ENCODE results near the gene DSTN. TPM values are rescaled to one million over a fixed set of nuclear protein-coding genes. Genes with fewer than 3 reads are reported as not detected.

The DSTN gene
- total and polyA plus RNA-seq, 2 experiments from 2014 or later = 162 to 459 TPM

GRCh38 chr20:17634661-17635331 is 64.9 kb downstream of the DSTN start (continued):
- TF ChIP-seq REST (IDR thresholded peaks at IDR 0.05; ENCODE audit: unreplicated experiment) = no peak
- TF ChIP-seq NANOG (IDR thresholded peaks at IDR 0.05; ENCODE audit: borderline replicate concordance) = no peak
- TF ChIP-seq POLR2AphosphoS5 (IDR thresholded peaks at IDR 0.05; ENCODE audit: low read depth) = no peak

GRCh38 chr20:17635332-17636244 is 65.7 kb downstream of the DSTN start:
- no peak for ATAC-seq
- Histone ChIP-seq H4K20me1 (replicated peaks; ENCODE audit: insufficient read depth) (no peaks in the 10 kb centered on the region), H3K4me1 (ENCODE audit: insufficient read depth) (no peaks in the 10 kb centered on the region), H3K79me2 (replicated peaks; ENCODE audit: insufficient read depth) (0 out of 2 replicates have a peak, but pooled peaks cover 5% of the 10 kb centered on the region), H3K27ac (ENCODE audit: low read depth) (no peak overlapping the region), H3K4me3 (no peak overlapping the region), H2AFZ (no peak overlapping the region), H3K36me3 (ENCODE audit: insufficient read depth) (peaks cover 8% of the 10 kb centered on the region; the same call in 1 of the 2 replicates), H3K27me3 (ENCODE audit: insufficient read depth) (no peaks in the 10 kb centered on the region), H3F3A (replicated peaks; ENCODE audit: low read depth) (no peaks in the 10 kb centered on the region), H3K4me2 (no peak overlapping the region), H3K9me2 (ENCODE audit: insufficient read depth) (no peaks in the 10 kb centered on the region)
- TF ChIP-seq STAT1 (IDR thresholded peaks at IDR 0.05; ENCODE audit: unreplicated experiment) (no peak), JUNB (IDR thresholded peaks at IDR 0.05; ENCODE audit: unreplicated experiment) (no peak)
- Mint-ChIP-seq H3K9me3 (no peaks in the 10 kb centered on the region; the same call in 2 of the 3 replicates), H3K4me3 (no peak overlapping the region), H3K4me1 (peaks cover 11% of the 10 kb centered on the region; the same call in 2 of the 3 replicates), H3K27me3 (ENCODE audit: insufficient read depth, low read depth, poor library complexity) (peaks cover 14% of the 10 kb centered on the region), H3K36me3 (ENCODE audit: low read depth) (peaks cover 57% of the 10 kb centered on the region), H3K27ac (peak overlapping the region; percentile 59)
- DNase-seq (ENCODE audit: low spot score) = no peak

GRCh38 chr20:17636523-17637412 is 66.9 kb downstream of the DSTN start:
- no peaks in the 10 kb centered on the region for H3K4me1 ChIP-seq (ENCODE audit: insufficient read depth)
- no peaks in the 10 kb centered on the region for H3K9me2 ChIP-seq (ENCODE audit: insufficient read depth)
- no peak overlapping the region for H3K27ac ChIP-seq (ENCODE audit: low read depth)
- H3F3A ChIP-seq (replicated peaks; ENCODE audit: low read depth) = no peaks in the 10 kb centered on the region
- DNase-seq (ENCODE audit: low spot score) = peak; percentile 59
- H3K36me3 ChIP-seq (ENCODE audit: insufficient read depth) = peaks cover 4% of the 10 kb centered on the region; the same call in 1 of the 2 replicates
- no peak for TF ChIP-seq REST (IDR thresholded peaks at IDR 0.05; ENCODE audit: unreplicated experiment)
- TF ChIP-seq NANOG (IDR thresholded peaks at IDR 0.05; ENCODE audit: borderline replicate concordance) = no peak
- peak; percentile 14 to 39; a peak in 2 of 4 replicates for TF ChIP-seq CTCF (conservative IDR thresholded peaks at IDR 0.05; ENCODE audit: low read depth in 2 of 2)
- no peak for TF ChIP-seq EZH2 (IDR thresholded peaks at IDR 0.05; ENCODE audit: low read depth, unreplicated experiment)
- no peak for TF ChIP-seq ZNF331 (CRISPR knock-in tag; IDR thresholded peaks at IDR 0.05; ENCODE audit: low read depth)
- no peak overlapping the region for H3K4me3 ChIP-seq
- peak; percentile 94 for ATAC-seq
- peaks cover 5% of the 10 kb centered on the region; the same call in 1 of the 2 replicates for H3K79me2 ChIP-seq (replicated peaks; ENCODE audit: insufficient read depth)
- peak overlapping the region; percentile 61; the same call in 1 of the 2 replicates for H3K27ac Mint-ChIP-seq
- no peak overlapping the region for H3K4me2 ChIP-seq
- H3K9me3 Mint-ChIP-seq = no peaks in the 10 kb centered on the region; the same call in 2 of the 3 replicates
- peaks cover 11% of the 10 kb centered on the region; the same call in 2 of the 3 replicates for H3K4me1 Mint-ChIP-seq
- H2AFZ ChIP-seq = no peak overlapping the region
- no peaks in the 10 kb centered on the region for H4K20me1 ChIP-seq (replicated peaks; ENCODE audit: insufficient read depth)
- peaks cover 48% of the 10 kb centered on the region for H3K36me3 Mint-ChIP-seq (ENCODE audit: low read depth)
- peaks cover 12% of the 10 kb centered on the region for H3K27me3 Mint-ChIP-seq (ENCODE audit: insufficient read depth, low read depth, poor library complexity)
- H3K27me3 ChIP-seq (ENCODE audit: insufficient read depth) = no peaks in the 10 kb centered on the region
- no peak overlapping the region for H3K4me3 Mint-ChIP-seq

Measured in GM23338 (cell line).